B cell (primary cell): ENCODE measurements around the gene ATP5MC3. TPM values are rescaled to one million over a fixed set of nuclear protein-coding genes. Genes with fewer than 3 reads are reported as not detected.

ENCODE experiments used
- ATAC-seq: fragments of 200-7000 bp; cut with Tn5 transposase; one replicate; pipeline ENCODE4 v1.10.0; 2021; ENCODE audit warnings: low read depth, mild to moderate bottlenecking, moderate number of reproducible peaks, moderate library complexity
- CTCF ChIA-PET: fragments of 350-600 bp; sonication (Branson Sonifier 250); formaldehyde crosslinking; loops from one replicate; lab custom pipeline; 2021; ENCODE audit warnings: antibody characterized with exemption, inconsistent platforms; lab: Charles Lee
- POLR2A ChIA-PET: fragments of 350-600 bp; sonication (Branson Sonifier 250); formaldehyde crosslinking; loops from one replicate; lab custom pipeline; 2021; ENCODE audit warnings: antibody characterized with exemption; lab: Charles Lee
- DNase-seq: peaks from one replicate; pipeline ENCODE4 v3.0.0; 2013
- H2AFZ ChIP-seq: 2 replicates; pipeline ENCODE4 v1.6.1; 2012; ENCODE audit warnings: mild to moderate bottlenecking, low read depth, low read length; ENCODE audit not compliant: insufficient read depth, poor library complexity, severe bottlenecking
- H3K27ac ChIP-seq, 2 donors: 1 replicate in 1 of 2; 2 replicates in 1 of 2; pipeline ENCODE4 v1.5.1; 2012 to 2013; ENCODE audit warnings: low read length in 2 of 2, mild to moderate bottlenecking in 2 of 2, moderate library complexity in 1 of 2
- H3K27me3 ChIP-seq, 4 experiments: fragments of 200-600 bp in 1 of 4; sonication (generic) in 1 of 4; replicated peaks in 1 of 4; 1 replicate in 2 of 4; 2 replicates in 2 of 4; pipeline versions ENCODE4 v1.6.1 to v1.7.0; 2013 to 2016; ENCODE audit warnings: low read length in 3 of 4, mild to moderate bottlenecking in 2 of 4, mixed read lengths in 1 of 4, moderate library complexity in 1 of 4; ENCODE audit not compliant: insufficient read depth in 4 of 4, control insufficient read depth in 3 of 4; ENCODE audit errors: control extremely low read depth in 1 of 4
- H3K36me3 ChIP-seq, 2 experiments: replicated peaks in 1 of 2; 1 replicate in 1 of 2; 2 replicates in 1 of 2; pipeline versions ENCODE4 v1.6.1 to v1.7.1; 2013; ENCODE audit warnings: low read length in 1 of 2; ENCODE audit not compliant: insufficient read depth in 2 of 2, control insufficient read depth in 1 of 2; ENCODE audit errors: control extremely low read depth in 1 of 2, extremely low read depth in 1 of 2
- H3K4me1 ChIP-seq, 2 donors: fragments of 200-600 bp in 1 of 2; sonication (generic) in 1 of 2; 1 replicate in 1 of 2; 2 replicates in 1 of 2; pipeline versions ENCODE4 v1.5.1 to v1.6.1; 2013 to 2017; ENCODE audit warnings: low read length in 2 of 2; ENCODE audit not compliant: control insufficient read depth in 2 of 2, insufficient read depth in 2 of 2
- H3K4me2 ChIP-seq: replicated peaks from 2 replicates; pipeline ENCODE3; 2012; ENCODE audit warnings: mild to moderate bottlenecking, low read depth, low read length; ENCODE audit not compliant: poor library complexity, severe bottlenecking
- H3K4me3 ChIP-seq, 5 experiments: fragments of 200-600 bp in 1 of 5; sonication (generic) in 1 of 5; 1 replicate in 3 of 5; 2 replicates in 2 of 5; pipeline versions ENCODE4 v1.5.1 to v1.7.0; 2011 to 2016; ENCODE audit warnings: low read length in 4 of 5, mild to moderate bottlenecking in 4 of 5, low read depth in 2 of 5, control low read depth in 1 of 5, moderate library complexity in 1 of 5; ENCODE audit not compliant: insufficient read depth in 1 of 5; ENCODE audit errors: control extremely low read depth in 1 of 5, extremely low read depth in 1 of 5
- H3K79me2 ChIP-seq: fragments of 200-600 bp; sonication (generic); one replicate; pipeline ENCODE4 v1.6.0; 2016; ENCODE audit warnings: low read length; ENCODE audit not compliant: control insufficient read depth, insufficient read depth
- H3K9ac ChIP-seq: fragments of 200-600 bp; sonication (generic); 2 replicates; pipeline ENCODE4 v1.6.1; 2017; ENCODE audit warnings: mild to moderate bottlenecking, low read length, moderate library complexity
- H3K9me3 ChIP-seq, 3 donors: one replicate each; pipeline versions ENCODE4 v1.6.1 to v1.7.1; 2013; ENCODE audit warnings: low read length in 2 of 3; ENCODE audit not compliant: control insufficient read depth in 2 of 3, insufficient read depth in 1 of 3; ENCODE audit errors: control extremely low read depth in 1 of 3
- H4K20me1 ChIP-seq: 2 replicates; pipeline ENCODE4 v1.6.0; 2012; ENCODE audit warnings: mild to moderate bottlenecking, low read length; ENCODE audit not compliant: insufficient read depth, control insufficient read depth, poor library complexity, severe bottlenecking
- H3K27ac Mint-ChIP-seq: one replicate; pipeline ENCODE4 v1.8.0; 2021; ENCODE audit warnings: mixed read lengths
- H3K27me3 Mint-ChIP-seq: one replicate; pipeline ENCODE4 v1.8.0; 2021; ENCODE audit warnings: mixed read lengths
- H3K4me1 Mint-ChIP-seq: one replicate; pipeline ENCODE4 v1.8.0; 2021; ENCODE audit warnings: mixed read lengths
- H3K4me3 Mint-ChIP-seq: one replicate; pipeline ENCODE4 v1.8.0; 2021; ENCODE audit warnings: mixed read lengths
- H3K9me3 Mint-ChIP-seq: one replicate; pipeline ENCODE4 v1.8.0; 2022; ENCODE audit warnings: mixed read lengths; ENCODE audit not compliant: insufficient read depth
- EZH2 ChIP-seq: IDR thresholded peaks from 2 replicates; pipeline ENCODE4 v1.6.1; 2012; ENCODE audit warnings: borderline replicate concordance, low read depth, mild to moderate bottlenecking, moderate library complexity, low read length; ENCODE audit not compliant: insufficient read depth, poor library complexity, severe bottlenecking
- WGBS: methylation state at CpG from one replicate; pipeline ENCODE4 v1.1.5; 2013; ENCODE audit warnings: missing lambda C conversion rate; ENCODE audit not compliant: insufficient coverage; 5-methylcytosine and 5-hydroxymethylcytosine counted together
- intact Hi-C: fragments of 100-400 bp; cut with micrococcal nuclease; formaldehyde crosslinking; loops from one replicate; pipeline ENCODE4 v1.10.0; 2022
- polyA plus RNA-seq: library from polyadenylated mRNA; depleted of rRNA; stranded (reverse); fragments of >200 nt; gene quantifications from 2 replicates; pipeline ENCODE4 v1.2.3, GENCODE V29; 2012
- total RNA-seq, 2 donors: library from RNA; stranded (reverse); fragments of 120-200 nt in 1 of 2; gene quantifications; 1 replicate in 1 of 2; 2 replicates in 1 of 2; pipeline versions ENCODE4 v1.2.3 to v1.2.4, GENCODE V29; 2013 to 2022
- TF ChIP-seq, protein P1 (sequence below): fragments of 200-600 bp; IDR thresholded peaks from one replicate; pipeline ENCODE4 v1.8.0; 2022; ENCODE audit warnings: antibody characterized with exemption, mild to moderate bottlenecking

The ATP5MC3 gene
- total and polyA plus RNA-seq, 2 donors (not counting 1 experiment from before 2014, with no cell fraction given) = 68.5 to 94.1 TPM

DNA sequence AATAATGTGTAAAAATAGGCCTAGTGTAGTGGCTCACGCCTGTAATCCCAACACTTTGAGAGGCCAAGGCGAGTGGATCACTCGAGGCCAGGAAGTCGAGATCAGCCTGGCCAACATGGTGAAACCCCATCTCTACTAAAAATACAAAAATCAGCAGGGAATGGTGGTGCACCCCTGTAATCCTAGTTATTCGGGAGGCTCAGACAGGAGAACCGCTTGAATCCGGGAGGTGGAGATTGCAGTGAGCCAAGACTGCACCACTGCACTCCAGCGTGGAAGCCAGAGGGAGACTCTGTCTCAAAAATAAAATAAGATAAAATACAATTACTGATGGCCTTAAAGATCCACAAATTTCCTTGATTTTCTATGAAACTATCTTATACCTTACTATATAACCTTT, 17.3 kb downstream of the ATP5MC3 start:
- Histone ChIP-seq H3K79me2 (peaks cover 85% of the 10 kb centered on the region), H3K9ac (no peak overlapping the region), H3K4me3 (no peak overlapping the region), H3K27me3 (no peaks in the 10 kb centered on the region), H3K27ac (no peak overlapping the region), H3K9me3 (no peaks in the 10 kb centered on the region), H3K4me1 (peaks cover 5 to 16% of the 10 kb centered on the region in 2 donors), H3K4me2 (no peak overlapping the region), H4K20me1 (peaks cover 33% of the 10 kb centered on the region), H3K36me3 (peaks cover 0 to 2% of the 10 kb centered on the region in 2 experiments), H2AFZ (no peak overlapping the region)
- ATAC-seq (no peak), DNase-seq (no peak)
- no peak overlapping the region for H3K4me3 Mint-ChIP-seq
- H3K4me1 Mint-ChIP-seq = peaks cover 37% of the 10 kb centered on the region
- CTCF ChIA-PET = no interaction called here
- WGBS = 94% methylated on average over 3 of the region's 8 CpGs
- intact Hi-C loops = loop anchor here (10.0 kb wide), 1 partner anchor 1199 kb away; the partner anchor contains the start of gene SP3
- no peak for TF ChIP-seq EZH2
- TF ChIP-seq, protein P1, sequence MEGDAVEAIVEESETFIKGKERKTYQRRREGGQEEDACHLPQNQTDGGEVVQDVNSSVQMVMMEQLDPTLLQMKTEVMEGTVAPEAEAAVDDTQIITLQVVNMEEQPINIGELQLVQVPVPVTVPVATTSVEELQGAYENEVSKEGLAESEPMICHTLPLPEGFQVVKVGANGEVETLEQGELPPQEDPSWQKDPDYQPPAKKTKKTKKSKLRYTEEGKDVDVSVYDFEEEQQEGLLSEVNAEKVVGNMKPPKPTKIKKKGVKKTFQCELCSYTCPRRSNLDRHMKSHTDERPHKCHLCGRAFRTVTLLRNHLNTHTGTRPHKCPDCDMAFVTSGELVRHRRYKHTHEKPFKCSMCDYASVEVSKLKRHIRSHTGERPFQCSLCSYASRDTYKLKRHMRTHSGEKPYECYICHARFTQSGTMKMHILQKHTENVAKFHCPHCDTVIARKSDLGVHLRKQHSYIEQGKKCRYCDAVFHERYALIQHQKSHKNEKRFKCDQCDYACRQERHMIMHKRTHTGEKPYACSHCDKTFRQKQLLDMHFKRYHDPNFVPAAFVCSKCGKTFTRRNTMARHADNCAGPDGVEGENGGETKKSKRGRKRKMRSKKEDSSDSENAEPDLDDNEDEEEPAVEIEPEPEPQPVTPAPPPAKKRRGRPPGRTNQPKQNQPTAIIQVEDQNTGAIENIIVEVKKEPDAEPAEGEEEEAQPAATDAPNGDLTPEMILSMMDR = no peak
- POLR2A ChIA-PET = no interaction called here
- H3K9me3 Mint-ChIP-seq = no peaks in the 10 kb centered on the region
- no peaks in the 10 kb centered on the region for H3K27me3 Mint-ChIP-seq
- H3K27ac Mint-ChIP-seq = no peak overlapping the region

DNA sequence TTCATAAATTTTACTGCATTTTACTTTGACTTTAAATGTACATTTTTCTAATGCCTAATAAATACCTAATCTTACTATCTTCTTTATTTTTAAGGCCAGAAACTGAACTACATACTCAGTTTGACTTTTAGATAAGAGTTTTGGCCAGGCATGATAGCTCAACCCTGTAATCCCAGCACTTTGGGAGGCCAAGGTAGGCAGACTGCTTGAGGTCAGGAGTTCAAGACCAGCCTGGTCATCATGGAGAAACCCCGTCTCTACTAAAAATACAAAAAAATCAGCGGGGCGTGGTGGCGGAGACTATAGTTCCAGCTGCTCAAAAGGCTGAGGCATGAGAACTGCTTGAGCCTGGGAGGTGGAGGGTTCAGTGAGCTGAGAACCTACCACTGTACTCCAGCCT, 22.6 kb downstream of the ATP5MC3 start:
- no CpG with 5 or more reads among the region's 4 CpGs for WGBS
- ChIA-PET POLR2A (no interaction called here), CTCF (interaction anchor here (0.7 kb wide), 1 partner anchor 170 kb away, joined by 4 read pairs; no protein-coding TSS in a partner anchor)
- H3K4me3 ChIP-seq = no peak overlapping the region
- Mint-ChIP-seq H3K9me3 (no peaks in the 10 kb centered on the region), H3K4me3 (no peak overlapping the region), H3K4me1 (peaks cover 37% of the 10 kb centered on the region), H3K27ac (no peak overlapping the region), H3K27me3 (no peaks in the 10 kb centered on the region)
- no peak overlapping the region for H3K27ac ChIP-seq
- peaks cover 94% of the 10 kb centered on the region for H3K79me2 ChIP-seq
- intact Hi-C loops = no loop called here
- H4K20me1 ChIP-seq = peaks cover 69% of the 10 kb centered on the region
- ATAC-seq = no peak
- no peaks in the 10 kb centered on the region for H3K9me3 ChIP-seq
- no peak overlapping the region for H2AFZ ChIP-seq
- no peak for DNase-seq
- peaks cover 2% of the 10 kb centered on the region in 2 experiments for H3K36me3 ChIP-seq
- H3K9ac ChIP-seq = no peak overlapping the region
- H3K27me3 ChIP-seq = no peaks in the 10 kb centered on the region
- H3K4me2 ChIP-seq = no peak overlapping the region
- no peaks in the 10 kb centered on the region for H3K4me1 ChIP-seq
- TF ChIP-seq EZH2 = no peak
- TF ChIP-seq, protein P1 = no peak
